Left renal pelvis (tissue), 4 donors: Measurements from ENCODE around the gene CSNK2B. TPM values are rescaled to one million over a fixed set of nuclear protein-coding genes. Genes with fewer than 3 reads are reported as not detected.

Source experiments
- DNase-seq, 4 donors: peaks; one replicate each; pipeline ENCODE4 v3.0.0-alpha.2; 2013; ENCODE audit warnings: low read depth in 4 of 4, low spot score in 3 of 4
- polyA plus RNA-seq, 4 donors: library from polyadenylated mRNA; unstranded; fragments of 120-200 nt; gene quantifications; one replicate each; pipeline ENCODE4 v1.2.1, GENCODE V29; 2013; ENCODE audit not compliant: insufficient read length in 4 of 4

The CSNK2B gene
- polyA plus RNA-seq, 4 donors = 184 to 243 (median 239) TPM

- DNase-seq = no peak
These were observed 28.9 kb upstream of the CSNK2B start for GRCh38 chr6:31636698-31637596.

- no peak for DNase-seq
These were observed 26.8 kb upstream of the CSNK2B start for GRCh38 chr6:31639043-31639442.

GRCh38 chr6:31639449-31639861 lies 26.4 kb upstream of the CSNK2B start:
- no peak for DNase-seq

GRCh38 chr6:31640612-31641011 lies 25.3 kb upstream of the CSNK2B start:
- no peak for DNase-seq

- DNase-seq = no peak
These were observed 24.5 kb upstream of the CSNK2B start for GRCh38 chr6:31641370-31641769.

- no peak for DNase-seq
These were observed 22.9 kb upstream of the CSNK2B start for GRCh38 chr6:31642798-31643570.

GRCh38 chr6:31643818-31644454 lies 21.9 kb upstream of the CSNK2B start:
- DNase-seq = no peak

- no peak for DNase-seq
These were observed 20.6 kb upstream of the CSNK2B start for GRCh38 chr6:31645325-31645724.

- DNase-seq = peak in 2 of 4 donors; percentile 53 to 64
These were observed 14.2 kb upstream of the CSNK2B start for GRCh38 chr6:31651602-31652191.

GRCh38 chr6:31652925-31653724 lies 12.8 kb upstream of the CSNK2B start:
- DNase-seq = peak in 1 of 4 donors; percentile 91

GRCh38 chr6:31654574-31655348 lies 11.1 kb upstream of the CSNK2B start:
- DNase-seq = no peak

GRCh38 chr6:31655349-31656237 lies 10.3 kb upstream of the CSNK2B start, which contains the start of gene APOM:
Gene APOM (plus strand): TSS chr6:31655894. CDS start chr6:31655967, 73 bp downstream.
- no peak for DNase-seq

- DNase-seq = no peak
These were observed 8.3 kb upstream of the CSNK2B start for GRCh38 chr6:31657406-31658157.

- DNase-seq = no peak
These were observed 7.7 kb upstream of the CSNK2B start for GRCh38 chr6:31658158-31658688.

GRCh38 chr6:31658983-31659648 lies 6.8 kb upstream of the CSNK2B start:
- DNase-seq = no peak

GRCh38 chr6:31659649-31660380 lies 6.1 kb upstream of the CSNK2B start:
- DNase-seq = no peak
